Keratinocyte (primary cell): ENCODE data around the gene CHD2. TPM values are rescaled to one million over a fixed set of nuclear protein-coding genes. Genes with fewer than 3 reads are reported as not detected.

Experiments used
- DNase-seq: peaks from one replicate; pipeline ENCODE4 v3.0.0-alpha.2; 2011; ENCODE audit warnings: low read depth, missing footprints, low spot score
- FAIRE-seq: peaks from 2 replicates; lab custom pipeline; 2011; peaks lifted over from hg19 to GRCh38; lab: Jason Lieb, UNC
- H2AFZ ChIP-seq: 2 replicates; pipeline ENCODE4 v1.6.0; 2012; ENCODE audit warnings: low read length, control low read depth, inconsistent platforms; ENCODE audit not compliant: control insufficient read depth
- H3K27ac ChIP-seq: 2 replicates; pipeline ENCODE4 v1.5.1; 2011; ENCODE audit warnings: low read length; ENCODE audit not compliant: control insufficient read depth, insufficient read depth
- H3K27me3 ChIP-seq: 3 replicates; pipeline ENCODE4 v1.6.0; 2011; ENCODE audit warnings: low read length; ENCODE audit not compliant: control insufficient read depth, insufficient read depth; ENCODE audit errors: extremely low read depth
- H3K36me3 ChIP-seq, 2 experiments: 2 replicates in 1 of 2; 3 replicates in 1 of 2; pipeline ENCODE4 v1.5.1; 2011; ENCODE audit warnings: low read length in 2 of 2, mild to moderate bottlenecking in 1 of 2; ENCODE audit not compliant: control insufficient read depth in 2 of 2, insufficient read depth in 2 of 2; ENCODE audit errors: extremely low read depth in 1 of 2
- H3K4me1 ChIP-seq: 3 replicates; pipeline ENCODE4 v1.5.1; 2011; ENCODE audit warnings: low read length; ENCODE audit not compliant: control insufficient read depth, insufficient read depth; ENCODE audit errors: extremely low read depth
- H3K4me2 ChIP-seq: 3 replicates; pipeline ENCODE4 v1.6.0; 2011; ENCODE audit warnings: low read depth, low read length; ENCODE audit not compliant: control insufficient read depth, insufficient read depth; ENCODE audit errors: extremely low read depth
- H3K4me3 ChIP-seq, 3 experiments: fragments of 200-600 bp in 1 of 3; sonication (generic) in 1 of 3; 2 replicates in 2 of 3; 3 replicates in 1 of 3; pipeline ENCODE4 v1.5.1; 2011 to 2016; ENCODE audit warnings: low read length in 3 of 3, mild to moderate bottlenecking in 3 of 3, control low read depth in 2 of 3, inconsistent platforms in 1 of 3, low read depth in 1 of 3, mixed read lengths in 1 of 3, mixed run types in 1 of 3, moderate library complexity in 1 of 3; ENCODE audit not compliant: control insufficient read depth in 2 of 3, insufficient read depth in 2 of 3; ENCODE audit errors: extremely low read depth in 1 of 3
- H3K79me2 ChIP-seq: 2 replicates; pipeline ENCODE4 v1.6.0; 2012; ENCODE audit warnings: low read length; ENCODE audit not compliant: control insufficient read depth, insufficient read depth
- H3K9ac ChIP-seq: 3 replicates; pipeline ENCODE4 v1.6.0; 2011; ENCODE audit warnings: low read length; ENCODE audit not compliant: control insufficient read depth, insufficient read depth; ENCODE audit errors: extremely low read depth
- H3K9me1 ChIP-seq: 3 replicates; pipeline ENCODE4 v1.6.0; 2011; ENCODE audit warnings: low read length; ENCODE audit not compliant: control insufficient read depth, insufficient read depth; ENCODE audit errors: extremely low read depth
- H3K9me3 ChIP-seq: 2 replicates; pipeline ENCODE4 v1.5.1; 2012; ENCODE audit warnings: low read depth, low read length; ENCODE audit not compliant: control insufficient read depth
- H4K20me1 ChIP-seq: 3 replicates; pipeline ENCODE4 v1.6.0; 2011; ENCODE audit warnings: low read length; ENCODE audit not compliant: control insufficient read depth, insufficient read depth; ENCODE audit errors: extremely low read depth
- CTCF ChIP-seq, 3 experiments: IDR thresholded peaks in 1 of 3; conservative IDR thresholded peaks in 1 of 3; optimal IDR thresholded peaks in 1 of 3; 2 replicates in 2 of 3; 3 replicates in 1 of 3; pipeline versions ENCODE3 to v1.5.1; 2011; ENCODE audit warnings: low read length in 3 of 3, mild to moderate bottlenecking in 3 of 3, moderate library complexity in 2 of 3, control low read depth in 1 of 3, inconsistent platforms in 1 of 3; ENCODE audit not compliant: insufficient read depth in 2 of 3; ENCODE audit errors: extremely low read depth in 1 of 3
- EZH2 ChIP-seq: IDR thresholded peaks from one replicate; pipeline ENCODE4 v1.6.1; 2012; ENCODE audit warnings: inconsistent platforms, mild to moderate bottlenecking, low read length, moderate library complexity
- dilution Hi-C: fragments of 300-500 bp; cut with MboI; formaldehyde crosslinking; loops from one replicate; pipeline ENCODE4 v1.7.0; 2020; ENCODE audit warnings: low sequenced_read_pairs; ENCODE audit not compliant: extremely low pct_ligation_motif_present
- polyA plus RNA-seq, 5 experiments: library from polyadenylated mRNA; depleted of rRNA in 3 of 5; stranded (reverse) in 3 of 5; stranded (forward) in 1 of 5; unstranded in 1 of 5; fragments of >200 nt; gene quantifications; 1 replicate in 1 of 5; 2 replicates in 3 of 5; 3 replicates in 1 of 5; pipeline versions ENCODE4 v1.2.1 to v1.2.3, GENCODE V29; 2011 to 2012; ENCODE audit warnings: missing spikeins in 2 of 5, low read depth in 1 of 5, low replicate concordance in 1 of 5

Gene CHD2
- polyA plus RNA-seq, 1 donor (not counting 4 experiments of a cell fraction or from before 2014, with no cell fraction given), result 62.0 TPM

DNA sequence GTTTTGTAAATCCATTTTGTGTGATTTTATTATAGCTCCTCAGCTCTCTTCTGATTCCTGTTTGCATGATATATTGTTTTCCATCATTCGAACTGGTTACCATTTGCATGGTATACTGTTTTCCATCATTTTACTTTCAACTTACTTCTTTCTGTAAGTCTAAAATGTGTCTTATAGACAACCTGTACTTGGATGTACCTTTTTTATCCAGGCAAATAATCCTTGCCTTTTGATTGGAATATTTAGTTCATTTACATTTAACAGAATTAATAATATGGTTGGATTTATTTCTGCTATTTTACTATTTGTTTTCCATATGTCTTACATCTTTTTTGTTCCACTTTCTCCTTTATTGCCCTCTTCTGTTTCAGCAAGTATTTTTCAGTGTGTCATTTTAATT, 62.8 kb downstream of the CHD2 start:
- Histone ChIP-seq H3K9ac (no peak overlapping the region), H2AFZ (no peak overlapping the region), H3K27ac (no peak overlapping the region), H3K36me3 (peaks cover 16% of the 10 kb centered on the region in 2 experiments), H3K4me2 (no peak overlapping the region), H3K4me3 (no peak overlapping the region), H3K79me2 (peaks cover 69% of the 10 kb centered on the region), H4K20me1 (no peaks in the 10 kb centered on the region), H3K4me1 (no peaks in the 10 kb centered on the region), H3K9me1 (no peaks in the 10 kb centered on the region), H3K27me3 (no peaks in the 10 kb centered on the region), H3K9me3 (no peaks in the 10 kb centered on the region)
- TF ChIP-seq CTCF (optimal IDR thresholded peaks at IDR 0.05 in 1 of 3, IDR thresholded peaks at IDR 0.05 in 1 of 3, conservative IDR thresholded peaks at IDR 0.05 in 1 of 3; ENCODE audit: extremely low read depth in 1 of 3, insufficient read depth in 2 of 3, low read length in 3 of 3) (no peak), EZH2 (no peak)
- dilution Hi-C loops, result no loop called here
- FAIRE-seq, result no peak
- DNase-seq, result no peak

DNA sequence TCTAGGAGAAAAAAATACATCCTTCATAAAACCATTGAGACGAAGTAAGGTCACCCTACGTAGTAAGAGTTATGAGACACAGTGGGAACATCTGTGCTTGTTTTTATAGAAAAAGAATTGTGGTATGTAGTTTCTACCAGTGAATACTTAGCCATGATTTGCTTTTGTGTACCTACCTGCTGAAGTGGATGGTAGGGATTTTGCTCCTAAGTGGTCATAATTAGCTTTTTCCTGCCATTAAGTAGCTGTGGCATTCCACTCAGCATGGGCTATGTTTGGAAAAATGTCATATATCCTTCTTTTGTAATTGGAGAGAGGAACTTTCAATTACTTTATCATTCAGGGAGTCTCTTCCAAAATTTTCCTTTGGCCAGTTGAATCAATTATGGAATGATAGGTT, 63.7 kb downstream of the CHD2 start:
- FAIRE-seq (no peak), DNase-seq (no peak)
- Histone ChIP-seq H3K4me1 (no peaks in the 10 kb centered on the region), H3K9ac (no peak overlapping the region), H3K4me3 (no peak overlapping the region), H3K9me3 (no peaks in the 10 kb centered on the region), H3K36me3 (peaks cover 15 to 17% of the 10 kb centered on the region in 2 experiments), H2AFZ (no peak overlapping the region), H3K4me2 (no peak overlapping the region), H4K20me1 (no peaks in the 10 kb centered on the region), H3K9me1 (no peaks in the 10 kb centered on the region), H3K27me3 (no peaks in the 10 kb centered on the region), H3K27ac (no peak overlapping the region), H3K79me2 (peaks cover 61% of the 10 kb centered on the region)
- dilution Hi-C loops, result no loop called here
- TF ChIP-seq EZH2, result no peak
- no peak for TF ChIP-seq CTCF (optimal IDR thresholded peaks at IDR 0.05 in 1 of 3, IDR thresholded peaks at IDR 0.05 in 1 of 3, conservative IDR thresholded peaks at IDR 0.05 in 1 of 3; ENCODE audit: extremely low read depth in 1 of 3, insufficient read depth in 2 of 3, low read length in 3 of 3)
